ENCODE measurements around the gene NCBP2.

DNA sequence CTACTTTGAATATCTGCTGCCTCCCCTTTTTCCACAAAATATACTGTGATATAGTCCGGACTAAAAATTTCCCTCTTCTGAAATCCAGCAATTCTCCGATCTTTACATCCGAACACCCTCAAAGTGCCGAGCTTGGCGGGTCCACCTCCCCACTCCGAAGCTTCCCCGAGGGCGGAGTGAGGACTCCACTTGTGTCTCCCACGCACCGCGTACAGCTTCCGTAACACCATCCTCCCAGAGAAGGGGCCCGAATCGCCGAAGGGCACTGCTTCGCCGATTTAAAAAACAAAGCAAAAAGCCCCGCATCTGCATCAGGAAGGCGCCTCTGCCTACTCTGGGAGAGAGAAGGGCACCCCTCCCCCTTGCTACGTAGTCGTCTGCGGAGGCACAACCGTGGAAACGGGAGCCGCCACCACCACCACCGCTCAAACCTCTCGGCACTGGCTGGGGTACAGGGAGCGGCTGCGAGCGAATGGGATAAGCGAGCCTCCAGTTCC is 551 bp downstream of the NCBP2 start:
- TF ChIP-seq, protein P1, sequence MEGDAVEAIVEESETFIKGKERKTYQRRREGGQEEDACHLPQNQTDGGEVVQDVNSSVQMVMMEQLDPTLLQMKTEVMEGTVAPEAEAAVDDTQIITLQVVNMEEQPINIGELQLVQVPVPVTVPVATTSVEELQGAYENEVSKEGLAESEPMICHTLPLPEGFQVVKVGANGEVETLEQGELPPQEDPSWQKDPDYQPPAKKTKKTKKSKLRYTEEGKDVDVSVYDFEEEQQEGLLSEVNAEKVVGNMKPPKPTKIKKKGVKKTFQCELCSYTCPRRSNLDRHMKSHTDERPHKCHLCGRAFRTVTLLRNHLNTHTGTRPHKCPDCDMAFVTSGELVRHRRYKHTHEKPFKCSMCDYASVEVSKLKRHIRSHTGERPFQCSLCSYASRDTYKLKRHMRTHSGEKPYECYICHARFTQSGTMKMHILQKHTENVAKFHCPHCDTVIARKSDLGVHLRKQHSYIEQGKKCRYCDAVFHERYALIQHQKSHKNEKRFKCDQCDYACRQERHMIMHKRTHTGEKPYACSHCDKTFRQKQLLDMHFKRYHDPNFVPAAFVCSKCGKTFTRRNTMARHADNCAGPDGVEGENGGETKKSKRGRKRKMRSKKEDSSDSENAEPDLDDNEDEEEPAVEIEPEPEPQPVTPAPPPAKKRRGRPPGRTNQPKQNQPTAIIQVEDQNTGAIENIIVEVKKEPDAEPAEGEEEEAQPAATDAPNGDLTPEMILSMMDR (IDR thresholded peaks at IDR 0.05), result no peak
- no peak for TF ChIP-seq POLR2A (IDR thresholded peaks at IDR 0.05)

Data from uterus (tissue), 2 donors.